HCT116 (cell line): ENCODE data around the gene CCDC121. TPM values are rescaled to one million over a fixed set of nuclear protein-coding genes. Genes with fewer than 3 reads are reported as not detected.

Experiments used
- ATAC-seq: fragments of 200-7000 bp; cut with Tn5 transposase; 2 replicates; pipeline ENCODE4 v1.9.1; 2020; ENCODE audit warnings: mild to moderate bottlenecking, moderate library complexity
- BruUV-seq: library from RNA; stranded (reverse); fragments of 400-500 nt; replicated peaks from 2 replicates; lab custom pipeline; 2021; lab: Mats Ljungman, UMichigan
- CTCF ChIA-PET: fragments of 300-600 bp; sonication (Branson Sonifier 250); formaldehyde crosslinking; loops from one replicate; lab custom pipeline; 2021; ENCODE audit warnings: antibody characterized with exemption; lab: Charles Lee
- POLR2A ChIA-PET: fragments of 300-600, 350-600 bp; sonication (Branson Sonifier 250); formaldehyde crosslinking; loops from one replicate; lab custom pipeline; 2021; ENCODE audit warnings: antibody characterized with exemption; lab: Charles Lee
- RAD21 ChIA-PET, 2 experiments: fragments of 300-600 bp; sonication (Branson Sonifier 250); formaldehyde crosslinking; loops; one replicate each; lab custom pipeline; 2023; ENCODE audit warnings: low total read pairs in 2 of 2; ENCODE audit not compliant: uncharacterized antibody in 2 of 2, unreplicated experiment in 2 of 2, low non-redundant PET in 1 of 2; lab: Charles Lee
- DNase-seq: peaks from one replicate; pipeline ENCODE4 v3.0.0-alpha.2; 2010; ENCODE audit warnings: low read depth, low spot score
- H2AFZ ChIP-seq: fragments of 200-600 bp; shearing (Covaris generic), sonication (generic); 2 replicates; pipeline ENCODE4 v1.6.1; 2017; ENCODE audit warnings: low read depth, mixed run types, mixed read lengths, antibody characterized with exemption, low read length; ENCODE audit not compliant: poor library complexity, severe bottlenecking
- H3K27ac ChIP-seq: 2 replicates; pipeline ENCODE4 v1.5.1; 2012; ENCODE audit warnings: low read depth, low read length
- H3K27me3 ChIP-seq: fragments of 200-600 bp; sonication (generic); 2 replicates; pipeline ENCODE4 v1.6.1; 2016; ENCODE audit warnings: mixed run types, low read length, mixed read lengths; ENCODE audit not compliant: insufficient read depth
- H3K36me3 ChIP-seq, 2 experiments: fragments of 200-500 bp in 1 of 2; fragments of 200-600 bp in 1 of 2; sonication (Bioruptor generic) in 1 of 2; sonication (generic) in 1 of 2; 2 replicates each; pipeline versions ENCODE4 v1.5.1 to v1.6.1; 2014 to 2016; ENCODE audit warnings: low read length in 2 of 2, inconsistent platforms in 1 of 2, mixed read lengths in 1 of 2, mixed run types in 1 of 2; ENCODE audit not compliant: insufficient read depth in 2 of 2, control insufficient read depth in 1 of 2
- H3K4me1 ChIP-seq, 2 experiments: fragments of 200-600 bp in 1 of 2; sonication (generic) in 1 of 2; 2 replicates each; pipeline versions ENCODE4 v1.5.1 to v1.6.1; 2012 to 2017; ENCODE audit warnings: low read length in 2 of 2, inconsistent platforms in 1 of 2, mild to moderate bottlenecking in 1 of 2, mixed read lengths in 1 of 2, mixed run types in 1 of 2, moderate library complexity in 1 of 2; ENCODE audit not compliant: insufficient read depth in 2 of 2, control insufficient read depth in 1 of 2
- H3K4me2 ChIP-seq: fragments of 200-600 bp; sonication (generic); 2 replicates; pipeline ENCODE4 v1.6.1; 2017; ENCODE audit warnings: mixed run types, low read length, mixed read lengths
- H3K4me3 ChIP-seq, 2 experiments: fragments of 200-600 bp in 1 of 2; sonication (generic) in 1 of 2; replicated peaks in 1 of 2; 2 replicates each; pipeline ENCODE4 v1.5.1; 2011 to 2016; ENCODE audit warnings: low read length in 2 of 2, control low read depth in 1 of 2, low read depth in 1 of 2, mild to moderate bottlenecking in 1 of 2, mixed read lengths in 1 of 2, mixed run types in 1 of 2
- H3K79me2 ChIP-seq: fragments of 200-600 bp; sonication (generic); 2 replicates; pipeline ENCODE4 v1.6.1; 2017; ENCODE audit warnings: mild to moderate bottlenecking, mixed run types, low read length, moderate library complexity, mixed read lengths; ENCODE audit not compliant: insufficient read depth
- H3K9ac ChIP-seq: fragments of 200-600 bp; sonication (generic); 2 replicates; pipeline ENCODE4 v1.6.1; 2016; ENCODE audit warnings: low read length, mixed read lengths
- H3K9me2 ChIP-seq: fragments of 200-600 bp; sonication (generic), shearing (Covaris generic); 2 replicates; pipeline ENCODE4 v1.6.1; 2017; ENCODE audit warnings: mixed run types, mild to moderate bottlenecking, moderate library complexity; ENCODE audit not compliant: insufficient read depth
- H3K9me3 ChIP-seq, 2 experiments: fragments of 200-500 bp in 1 of 2; fragments of 200-600 bp in 1 of 2; sonication (Bioruptor generic) in 1 of 2; sonication (generic) in 1 of 2; 2 replicates each; pipeline ENCODE4 v1.6.1; 2014 to 2017; ENCODE audit warnings: low read length in 2 of 2, mixed read lengths in 2 of 2, inconsistent platforms in 1 of 2, low read depth in 1 of 2, mild to moderate bottlenecking in 1 of 2, mixed run types in 1 of 2, moderate library complexity in 1 of 2; ENCODE audit not compliant: control insufficient read depth in 1 of 2, insufficient read depth in 1 of 2
- H4K20me1 ChIP-seq: fragments of 200-600 bp; sonication (generic), shearing (Covaris generic); 2 replicates; pipeline ENCODE4 v1.6.1; 2017; ENCODE audit warnings: mixed run types, mild to moderate bottlenecking, moderate library complexity; ENCODE audit not compliant: insufficient read depth
- CBX3 ChIP-seq: IDR thresholded peaks from 2 replicates; pipeline ENCODE4 v1.6.1; 2012; ENCODE audit warnings: low read depth
- ELF1 ChIP-seq: IDR thresholded peaks from 2 replicates; pipeline ENCODE4 v1.6.1; 2012; ENCODE audit warnings: low read depth, borderline replicate concordance
- EZH2 ChIP-seq: fragments of 200-600 bp; sonication (generic); IDR thresholded peaks from 2 replicates; pipeline ENCODE4 v1.6.1; 2017; ENCODE audit warnings: antibody characterized with exemption, mixed run types
- EZH2phosphoT487 ChIP-seq: fragments of 200-600 bp; IDR thresholded peaks from 2 replicates; pipeline ENCODE4 v1.6.1; 2018; ENCODE audit warnings: antibody characterized with exemption, borderline replicate concordance
- FOSL1 ChIP-seq: IDR thresholded peaks from 2 replicates; pipeline ENCODE4 v1.6.1; 2012; ENCODE audit warnings: low read depth
- JUND ChIP-seq: IDR thresholded peaks from 2 replicates; pipeline ENCODE4 v1.6.1; 2012
- POLR2A ChIP-seq: IDR thresholded peaks from 2 replicates; pipeline ENCODE4 v1.7.0; 2011; ENCODE audit warnings: borderline replicate concordance; ENCODE audit not compliant: insufficient read depth, insufficient read length; ENCODE audit errors: extremely low read depth
- POLR2AphosphoS5 ChIP-seq: IDR thresholded peaks from 2 replicates; pipeline ENCODE4 v1.6.1; 2011; ENCODE audit warnings: mild to moderate bottlenecking, low read depth, low read length, moderate library complexity
- SP1 ChIP-seq: IDR thresholded peaks from 2 replicates; pipeline ENCODE4 v1.6.1; 2012; ENCODE audit warnings: low read depth
- SRF ChIP-seq: IDR thresholded peaks from 2 replicates; pipeline ENCODE4 v1.6.1; 2012; ENCODE audit warnings: low read depth
- TCF7L2 ChIP-seq: IDR thresholded peaks from 2 replicates; pipeline ENCODE4 v1.7.0; 2011; ENCODE audit warnings: borderline replicate concordance, inconsistent platforms; ENCODE audit not compliant: insufficient read depth, insufficient read length; ENCODE audit errors: extremely low read depth
- ZNF274 ChIP-seq: fragments of 200-500 bp; sonication (Bioruptor generic); IDR thresholded peaks from 2 replicates; pipeline ENCODE4 v1.6.1; 2014; ENCODE audit warnings: mild to moderate bottlenecking, low read depth, low read length, inconsistent platforms
- intact Hi-C: fragments of 100-400 bp; cut with micrococcal nuclease; formaldehyde crosslinking; loops from 2 replicates; pipeline ENCODE4 v1.10.0; 2022
- total RNA-seq: library from RNA; stranded (reverse); gene quantifications from one replicate; pipeline ENCODE4 v1.2.1, GENCODE V29; 2021; ENCODE audit not compliant: unreplicated experiment
- TF ChIP-seq, protein P1 (sequence below): IDR thresholded peaks from 2 replicates; pipeline ENCODE4 v1.6.1; 2012
- TF ChIP-seq, protein P2 (sequence below): IDR thresholded peaks from 2 replicates; pipeline ENCODE4 v1.6.1; 2012; ENCODE audit warnings: low read depth

CCDC121 gene
- total RNA-seq, 1 experiment from 2014 or later: 2.1 TPM

DNA sequence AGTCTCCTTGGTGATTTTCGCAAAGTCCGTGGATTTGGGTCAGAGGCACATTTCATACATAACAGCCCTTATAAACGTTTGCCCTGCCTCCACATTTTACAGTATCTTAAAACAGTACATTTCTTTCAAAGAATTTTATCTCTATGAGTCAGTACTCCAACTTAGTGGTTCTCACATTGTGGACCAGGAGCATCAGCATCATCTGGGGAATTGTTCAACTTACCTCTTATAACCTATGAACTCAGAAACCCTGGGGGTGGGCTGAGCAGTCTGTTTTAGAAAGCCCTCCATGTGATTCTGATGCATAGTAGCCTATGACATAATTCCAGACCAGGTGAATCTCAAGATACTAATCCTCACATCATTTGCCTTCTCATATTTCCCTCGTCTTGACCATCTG lies 22.2 kb upstream of the CCDC121 start (continued):
- no peak for TF ChIP-seq POLR2A
- no peak for TF ChIP-seq POLR2AphosphoS5
- TF ChIP-seq EZH2: no peak
- TF ChIP-seq, protein P1, sequence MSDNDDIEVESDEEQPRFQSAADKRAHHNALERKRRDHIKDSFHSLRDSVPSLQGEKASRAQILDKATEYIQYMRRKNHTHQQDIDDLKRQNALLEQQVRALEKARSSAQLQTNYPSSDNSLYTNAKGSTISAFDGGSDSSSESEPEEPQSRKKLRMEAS: no peak

DNA sequence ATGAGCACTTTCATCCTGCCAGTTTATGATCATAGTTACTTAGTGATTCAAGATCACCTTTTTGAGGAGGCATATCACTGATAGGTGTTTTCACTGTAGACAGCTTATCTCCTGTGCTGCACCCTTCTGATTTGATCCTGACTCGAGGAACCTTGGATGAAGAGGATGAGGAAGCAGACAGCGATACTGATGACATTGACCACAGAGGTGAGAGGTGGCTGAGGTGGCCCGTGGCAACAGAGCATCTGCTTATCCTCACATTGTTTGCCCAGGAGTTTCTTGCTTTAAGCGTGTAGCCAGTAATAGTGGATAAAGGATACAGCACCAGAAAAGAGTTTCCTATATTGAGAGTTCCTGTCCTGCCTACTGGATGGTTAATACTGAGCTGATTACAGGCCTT lies 18.9 kb upstream of the CCDC121 start:
- Histone ChIP-seq H4K20me1 (no peaks in the 10 kb centered on the region), H3K4me1 (peaks cover 0 to 3% of the 10 kb centered on the region in 2 experiments; a peak in 1 of 4 replicates), H3K27me3 (no peaks in the 10 kb centered on the region), H3K4me2 (no peak overlapping the region), H3K9me3 (no peaks in the 10 kb centered on the region), H3K27ac (no peak overlapping the region), H3K4me3 (no peak overlapping the region), H3K9ac (no peak overlapping the region), H3K9me2 (no peaks in the 10 kb centered on the region), H2AFZ (no peak overlapping the region), H3K36me3 (peaks cover 28 to 31% of the 10 kb centered on the region in 2 experiments; a peak in 3 of 4 replicates), H3K79me2 (no peaks in the 10 kb centered on the region)
- ATAC-seq: no peak
- ChIA-PET RAD21 (no interaction called here), POLR2A (no interaction called here), CTCF (no interaction called here)
- no peak for DNase-seq
- TF ChIP-seq POLR2AphosphoS5: no peak; the same call in 1 of the 2 replicates
- TF ChIP-seq FOSL1: no peak
- TF ChIP-seq SRF: no peak
- intact Hi-C loops: no loop called here
- BruUV-seq: no TSS peak

DNA sequence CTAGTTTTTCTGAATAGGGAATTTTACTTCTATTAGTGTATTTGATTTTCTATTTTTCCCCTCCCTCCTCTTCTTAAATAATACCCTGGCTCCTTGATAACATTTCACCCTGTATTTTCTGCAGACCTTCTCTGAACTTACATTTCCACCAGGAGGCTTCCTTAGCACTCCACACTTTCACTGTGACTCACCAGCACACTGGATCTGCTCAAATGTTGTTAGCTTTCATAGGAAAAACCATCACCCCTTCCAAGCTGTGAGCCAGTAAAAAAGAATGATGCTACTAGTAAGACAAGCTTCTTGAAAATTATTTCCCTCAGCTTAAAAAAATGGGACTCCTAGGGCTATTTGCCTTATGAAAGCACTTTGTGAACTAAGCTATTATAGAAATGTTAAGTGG lies 18.5 kb upstream of the CCDC121 start:
- RAD21 ChIA-PET: no interaction called here
- no peak for DNase-seq
- Histone ChIP-seq H3K9ac (no peak overlapping the region), H3K4me3 (no peak overlapping the region), H3K79me2 (no peaks in the 10 kb centered on the region), H3K36me3 (peaks cover 23 to 28% of the 10 kb centered on the region in 2 experiments; a peak in 3 of 4 replicates), H3K27ac (no peak overlapping the region), H3K9me3 (no peaks in the 10 kb centered on the region), H3K9me2 (no peaks in the 10 kb centered on the region), H3K4me1 (no peaks in the 10 kb centered on the region), H3K4me2 (no peak overlapping the region), H4K20me1 (no peaks in the 10 kb centered on the region), H2AFZ (no peak overlapping the region), H3K27me3 (no peaks in the 10 kb centered on the region)
- no TSS peak for BruUV-seq
- POLR2A ChIA-PET: no interaction called here
- TF ChIP-seq EZH2phosphoT487: no peak
- TF ChIP-seq JUND: no peak
- no peak for TF ChIP-seq CBX3
- no peak for TF ChIP-seq POLR2AphosphoS5
- TF ChIP-seq, protein P2, sequence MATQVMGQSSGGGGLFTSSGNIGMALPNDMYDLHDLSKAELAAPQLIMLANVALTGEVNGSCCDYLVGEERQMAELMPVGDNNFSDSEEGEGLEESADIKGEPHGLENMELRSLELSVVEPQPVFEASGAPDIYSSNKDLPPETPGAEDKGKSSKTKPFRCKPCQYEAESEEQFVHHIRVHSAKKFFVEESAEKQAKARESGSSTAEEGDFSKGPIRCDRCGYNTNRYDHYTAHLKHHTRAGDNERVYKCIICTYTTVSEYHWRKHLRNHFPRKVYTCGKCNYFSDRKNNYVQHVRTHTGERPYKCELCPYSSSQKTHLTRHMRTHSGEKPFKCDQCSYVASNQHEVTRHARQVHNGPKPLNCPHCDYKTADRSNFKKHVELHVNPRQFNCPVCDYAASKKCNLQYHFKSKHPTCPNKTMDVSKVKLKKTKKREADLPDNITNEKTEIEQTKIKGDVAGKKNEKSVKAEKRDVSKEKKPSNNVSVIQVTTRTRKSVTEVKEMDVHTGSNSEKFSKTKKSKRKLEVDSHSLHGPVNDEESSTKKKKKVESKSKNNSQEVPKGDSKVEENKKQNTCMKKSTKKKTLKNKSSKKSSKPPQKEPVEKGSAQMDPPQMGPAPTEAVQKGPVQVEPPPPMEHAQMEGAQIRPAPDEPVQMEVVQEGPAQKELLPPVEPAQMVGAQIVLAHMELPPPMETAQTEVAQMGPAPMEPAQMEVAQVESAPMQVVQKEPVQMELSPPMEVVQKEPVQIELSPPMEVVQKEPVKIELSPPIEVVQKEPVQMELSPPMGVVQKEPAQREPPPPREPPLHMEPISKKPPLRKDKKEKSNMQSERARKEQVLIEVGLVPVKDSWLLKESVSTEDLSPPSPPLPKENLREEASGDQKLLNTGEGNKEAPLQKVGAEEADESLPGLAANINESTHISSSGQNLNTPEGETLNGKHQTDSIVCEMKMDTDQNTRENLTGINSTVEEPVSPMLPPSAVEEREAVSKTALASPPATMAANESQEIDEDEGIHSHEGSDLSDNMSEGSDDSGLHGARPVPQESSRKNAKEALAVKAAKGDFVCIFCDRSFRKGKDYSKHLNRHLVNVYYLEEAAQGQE: no peak
- TF ChIP-seq SP1: no peak
- no peak for TF ChIP-seq TCF7L2
- TF ChIP-seq ZNF274: no peak
- no peak for TF ChIP-seq ELF1
- TF ChIP-seq, protein P1: no peak
- no peak for ATAC-seq
- CTCF ChIA-PET: interaction anchor here (1.5 kb wide), 1 partner anchor 36 kb away, joined by 5 read pairs; no protein-coding TSS in a partner anchor
- intact Hi-C loops: no loop called here
